ENCODE results near the gene ZMYM2. TPM values are rescaled to one million over a fixed set of nuclear protein-coding genes. Genes with fewer than 3 reads are reported as not detected.

Gene ZMYM2
- total and polyA plus RNA-seq, 2 donors (not counting 1 experiment from before 2014, with no cell fraction given), result 37.3 to 63.4 TPM

GRCh38 chr13:19961489-19961888, 3.0 kb downstream of the ZMYM2 start:
- peak in 1 of 2 donors; percentile 20 for DNase-seq (ENCODE audit: low read depth in 2 of 2)
- H3K4me2 ChIP-seq (ENCODE audit: extremely low read depth, insufficient read depth, low read length), result peak overlapping the region; percentile 92
- peaks cover 46% of the 10 kb centered on the region for H3K79me2 ChIP-seq (ENCODE audit: control insufficient read depth, insufficient read depth, low read length)
- no peak overlapping the region for H3K9ac ChIP-seq (ENCODE audit: insufficient read depth, low read length)
- H3K27me3 ChIP-seq (ENCODE audit: control insufficient read depth, insufficient read depth, low read length), result no peaks in the 10 kb centered on the region
- no peak for TF ChIP-seq CTCF (conservative IDR thresholded peaks at IDR 0.05 in 1 of 2, IDR thresholded peaks at IDR 0.05 in 1 of 2; ENCODE audit: low read depth in 1 of 2, low read length in 2 of 2)
- no peak for TF ChIP-seq EZH2 (IDR thresholded peaks at IDR 0.05; ENCODE audit: low read length, missing control alignments)
- no peaks in the 10 kb centered on the region for H3K36me3 ChIP-seq (ENCODE audit: control insufficient read depth, insufficient read depth, low read length)
- no peak overlapping the region for H2AFZ ChIP-seq (ENCODE audit: low read length)
- peak overlapping the region in 3 of 4 experiments; percentile 3 to 90 (median 86) for H3K4me3 ChIP-seq (replicated peaks in 1 of 4; ENCODE audit: control extremely low read depth in 1 of 4, insufficient read depth in 1 of 4, low read depth in 3 of 4, low read length in 4 of 4)
- H3K4me1 ChIP-seq (ENCODE audit: control insufficient read depth, extremely low read depth, insufficient read depth, low read length), result peaks cover 4% of the 10 kb centered on the region
- H4K20me1 ChIP-seq (ENCODE audit: control insufficient read depth, extremely low read depth, insufficient read depth, low read length), result no peaks in the 10 kb centered on the region
- H3K9me3 ChIP-seq (ENCODE audit: control insufficient read depth, insufficient read depth, low read depth, low read length), result no peaks in the 10 kb centered on the region
- no peak overlapping the region for H3K27ac ChIP-seq (ENCODE audit: insufficient read depth, low read length)

DNA sequence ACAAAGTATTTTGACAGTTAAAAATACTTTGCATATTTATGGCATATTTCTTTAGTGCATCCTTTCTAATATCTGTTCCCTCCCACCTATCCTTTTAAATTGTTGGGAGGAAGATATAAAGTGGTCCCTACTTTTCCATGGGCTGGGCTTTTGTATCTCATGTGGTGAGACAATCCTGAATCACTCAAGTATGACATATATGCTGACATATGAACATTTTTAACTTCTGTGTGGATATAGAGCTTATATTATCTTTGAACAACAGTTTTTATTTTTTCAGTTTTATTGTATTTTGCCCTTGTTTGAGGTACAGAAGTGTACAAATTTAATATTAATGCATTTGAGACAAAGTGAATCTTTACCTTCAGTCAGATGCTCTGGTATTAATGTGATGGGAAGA, 3.4 kb downstream of the ZMYM2 start:
- no peak overlapping the region for H2AFZ ChIP-seq (ENCODE audit: low read length)
- H3K9me3 ChIP-seq (ENCODE audit: control insufficient read depth, insufficient read depth, low read depth, low read length), result no peaks in the 10 kb centered on the region
- no peak for DNase-seq (ENCODE audit: low read depth in 2 of 2)
- no peak overlapping the region for H3K27ac ChIP-seq (ENCODE audit: insufficient read depth, low read length)
- peak overlapping the region in 3 of 4 experiments; percentile 3 to 90 (median 86) for H3K4me3 ChIP-seq (replicated peaks in 1 of 4; ENCODE audit: control extremely low read depth in 1 of 4, insufficient read depth in 1 of 4, low read depth in 3 of 4, low read length in 4 of 4)
- H3K79me2 ChIP-seq (ENCODE audit: control insufficient read depth, insufficient read depth, low read length), result peaks cover 49% of the 10 kb centered on the region
- H3K4me2 ChIP-seq (ENCODE audit: extremely low read depth, insufficient read depth, low read length), result peak overlapping the region; percentile 92
- no peaks in the 10 kb centered on the region for H3K27me3 ChIP-seq (ENCODE audit: control insufficient read depth, insufficient read depth, low read length)
- TF ChIP-seq CTCF (conservative IDR thresholded peaks at IDR 0.05 in 1 of 2, IDR thresholded peaks at IDR 0.05 in 1 of 2; ENCODE audit: low read depth in 1 of 2, low read length in 2 of 2) (no peak), EZH2 (IDR thresholded peaks at IDR 0.05; ENCODE audit: low read length, missing control alignments) (no peak)
- no peaks in the 10 kb centered on the region for H3K36me3 ChIP-seq (ENCODE audit: control insufficient read depth, insufficient read depth, low read length)
- H3K4me1 ChIP-seq (ENCODE audit: control insufficient read depth, extremely low read depth, insufficient read depth, low read length), result peaks cover 4% of the 10 kb centered on the region
- no peak overlapping the region for H3K9ac ChIP-seq (ENCODE audit: insufficient read depth, low read length)
- no peaks in the 10 kb centered on the region for H4K20me1 ChIP-seq (ENCODE audit: control insufficient read depth, extremely low read depth, insufficient read depth, low read length)

DNA sequence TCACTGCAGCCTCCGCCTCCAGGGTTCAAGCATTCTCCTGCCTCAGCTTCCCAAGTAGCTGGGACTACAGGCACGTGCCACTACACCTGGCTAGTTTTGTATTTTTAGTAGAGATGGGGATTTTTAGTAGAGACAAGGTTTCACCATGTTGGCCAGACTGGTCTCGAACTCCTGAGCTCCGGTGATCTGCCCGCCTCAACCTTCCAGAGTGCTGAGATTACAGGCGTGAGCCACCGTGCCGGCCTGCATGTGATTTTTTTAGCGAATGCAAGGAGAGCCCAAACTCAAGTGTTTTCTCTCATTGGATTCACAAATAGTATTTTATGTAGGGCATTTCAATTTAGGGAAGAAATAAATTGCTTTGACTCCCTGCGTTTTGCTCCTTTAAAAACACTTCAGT, 4.4 kb downstream of the ZMYM2 start:
- H2AFZ ChIP-seq (ENCODE audit: low read length), result no peak overlapping the region
- H3K9ac ChIP-seq (ENCODE audit: insufficient read depth, low read length), result no peak overlapping the region
- H3K4me2 ChIP-seq (ENCODE audit: extremely low read depth, insufficient read depth, low read length), result no peak overlapping the region
- H3K9me3 ChIP-seq (ENCODE audit: control insufficient read depth, insufficient read depth, low read depth, low read length), result no peaks in the 10 kb centered on the region
- H3K79me2 ChIP-seq (ENCODE audit: control insufficient read depth, insufficient read depth, low read length), result peaks cover 59% of the 10 kb centered on the region
- H3K27me3 ChIP-seq (ENCODE audit: control insufficient read depth, insufficient read depth, low read length), result no peaks in the 10 kb centered on the region
- DNase-seq (ENCODE audit: low read depth in 2 of 2), result no peak
- H4K20me1 ChIP-seq (ENCODE audit: control insufficient read depth, extremely low read depth, insufficient read depth, low read length), result no peaks in the 10 kb centered on the region
- H3K4me3 ChIP-seq (replicated peaks in 1 of 4; ENCODE audit: control extremely low read depth in 1 of 4, insufficient read depth in 1 of 4, low read depth in 3 of 4, low read length in 4 of 4), result no peak overlapping the region
- H3K36me3 ChIP-seq (ENCODE audit: control insufficient read depth, insufficient read depth, low read length), result no peaks in the 10 kb centered on the region
- peaks cover 4% of the 10 kb centered on the region for H3K4me1 ChIP-seq (ENCODE audit: control insufficient read depth, extremely low read depth, insufficient read depth, low read length)
- H3K27ac ChIP-seq (ENCODE audit: insufficient read depth, low read length), result no peak overlapping the region
- no peak for TF ChIP-seq EZH2 (IDR thresholded peaks at IDR 0.05; ENCODE audit: low read length, missing control alignments)
- TF ChIP-seq CTCF (conservative IDR thresholded peaks at IDR 0.05 in 1 of 2, IDR thresholded peaks at IDR 0.05 in 1 of 2; ENCODE audit: low read depth in 1 of 2, low read length in 2 of 2), result no peak

Data from fibroblast of lung (primary cell).